Endothelial cell (in vitro differentiated cells): ENCODE data around the gene SCGB3A1. TPM values are rescaled to one million over a fixed set of nuclear protein-coding genes. Genes with fewer than 3 reads are reported as not detected.

ENCODE experiments used
- DNase-seq: peaks from one replicate; pipeline ENCODE4 v3.0.0; 2021; ENCODE audit warnings: low spot score
- H3K27ac Mint-ChIP-seq: one replicate; pipeline ENCODE4 v1.8.0; 2021; ENCODE audit warnings: mixed read lengths, inconsistent platforms; ENCODE audit not compliant: unreplicated experiment
- H3K27me3 Mint-ChIP-seq: one replicate; pipeline ENCODE4 v1.8.0; 2021; ENCODE audit warnings: mild to moderate bottlenecking, moderate library complexity, mixed read lengths, inconsistent platforms; ENCODE audit not compliant: unreplicated experiment
- H3K36me3 Mint-ChIP-seq: one replicate; pipeline ENCODE4 v1.8.0; 2021; ENCODE audit warnings: mild to moderate bottlenecking, low read depth, mixed read lengths, inconsistent platforms; ENCODE audit not compliant: unreplicated experiment
- H3K4me1 Mint-ChIP-seq: one replicate; pipeline ENCODE4 v1.8.0; 2021; ENCODE audit warnings: mild to moderate bottlenecking, mixed read lengths, inconsistent platforms; ENCODE audit not compliant: unreplicated experiment
- H3K4me3 Mint-ChIP-seq: one replicate; pipeline ENCODE4 v1.8.0; 2021; ENCODE audit warnings: mild to moderate bottlenecking, mixed read lengths, inconsistent platforms; ENCODE audit not compliant: unreplicated experiment
- H3K9me3 Mint-ChIP-seq: one replicate; pipeline ENCODE4 v1.8.0; 2021; ENCODE audit warnings: mixed read lengths, inconsistent platforms; ENCODE audit not compliant: unreplicated experiment
- CTCF ChIP-seq: fragments of 200-600 bp; sonication (generic); IDR thresholded peaks from one replicate; pipeline ENCODE4 v1.5.0; 2021; ENCODE audit warnings: antibody characterized with exemption; ENCODE audit not compliant: unreplicated experiment
- long read RNA-seq: library from polyadenylated mRNA; unstranded; transcript quantifications from one replicate; pipeline ENCODE4 v2.0.0, GENCODE V29; 2020; ENCODE audit not compliant: unreplicated experiment
- total RNA-seq: library from RNA; stranded (reverse); fragmentation: NEBNext Ultra II Directional; extraction: Animal tissue kit (Norgen Biotek cat#: 25700); gene quantifications from one replicate; pipeline ENCODE4 v1.2.1, GENCODE V29; 2021; ENCODE audit not compliant: unreplicated experiment

SCGB3A1 gene
- 5.4 TPM for total RNA-seq
- long read RNA-seq, transcript SCGB3A1-201 (3 exons, 521 nt), result major isoform, 5 of 5 reads
- long read RNA-seq, partial matches to known transcripts, result 0 of 5 reads
- long read RNA-seq, other reads (novel, unspliced or antisense), result 0 of 5 reads

- Mint-ChIP-seq H3K9me3 (no peaks in the 10 kb centered on the region), H3K27ac (peak within 1 kb of the TSS; percentile 81), H3K27me3 (peaks cover 22% of the 10 kb centered on the region), H3K4me1 (peaks cover 15% of the 10 kb centered on the region), H3K36me3 (peaks cover 16% of the 10 kb centered on the region), H3K4me3 (peak within 1 kb of the TSS; percentile 88)
- DNase-seq, result no peak
- TF ChIP-seq CTCF, result no peak
These were observed at the start of gene SCGB3A1 for GRCh38 chr5:180591311-180591887. Gene SCGB3A1 (minus strand): TSS chr5:180591499. CDS start chr5:180591462, 37 bp downstream.

GRCh38 chr5:180640611-180640860, 49.2 kb upstream of the SCGB3A1 start:
- peak overlapping the region; percentile 36 for H3K27ac Mint-ChIP-seq
- no peaks in the 10 kb centered on the region for H3K9me3 Mint-ChIP-seq
- DNase-seq, result no peak
- peaks cover 53% of the 10 kb centered on the region for H3K36me3 Mint-ChIP-seq
- TF ChIP-seq CTCF, result no peak
- H3K4me3 Mint-ChIP-seq, result no peak overlapping the region
- H3K27me3 Mint-ChIP-seq, result peaks cover 39% of the 10 kb centered on the region
- H3K4me1 Mint-ChIP-seq, result peaks cover 79% of the 10 kb centered on the region

- H3K27me3 Mint-ChIP-seq, result peaks cover 39% of the 10 kb centered on the region
- H3K9me3 Mint-ChIP-seq, result no peaks in the 10 kb centered on the region
- H3K36me3 Mint-ChIP-seq, result peaks cover 53% of the 10 kb centered on the region
- H3K4me1 Mint-ChIP-seq, result peaks cover 78% of the 10 kb centered on the region
- TF ChIP-seq CTCF, result no peak
- H3K4me3 Mint-ChIP-seq, result peak overlapping the region; percentile 85
- DNase-seq, result peak; percentile 60
- H3K27ac Mint-ChIP-seq, result peak overlapping the region; percentile 94
These were observed 48.7 kb upstream of the SCGB3A1 start for GRCh38 chr5:180639741-180640610.

- peak overlapping the region; percentile 94 for H3K27ac Mint-ChIP-seq
- TF ChIP-seq CTCF, result no peak
- peaks cover 71% of the 10 kb centered on the region for H3K4me1 Mint-ChIP-seq
- DNase-seq, result no peak
- peak overlapping the region; percentile 85 for H3K4me3 Mint-ChIP-seq
- H3K36me3 Mint-ChIP-seq, result peaks cover 52% of the 10 kb centered on the region
- no peaks in the 10 kb centered on the region for H3K9me3 Mint-ChIP-seq
- peaks cover 33% of the 10 kb centered on the region for H3K27me3 Mint-ChIP-seq
These were observed 48.0 kb upstream of the SCGB3A1 start for GRCh38 chr5:180639287-180639686.
